Hematopoietic multipotent progenitor cell treated with erythropoietin and hydrocortisone succinate and interleukin-3 and kit ligand, for 15 days (in vitro differentiated cells): Measurements from ENCODE around the gene NEMP2.

ENCODE experiments used
- DNase-seq: peaks from one replicate; pipeline ENCODE4 v3.0.0-alpha.2; 2015; ENCODE audit warnings: low spot score

The NEMP2 gene

GRCh38 chr2:190457256-190457655 lies 77.3 kb downstream of the NEMP2 start:
- no peak for DNase-seq

- DNase-seq, result no peak
Observed at GRCh38 chr2:190456833-190457232, 77.7 kb downstream of the NEMP2 start.

DNA sequence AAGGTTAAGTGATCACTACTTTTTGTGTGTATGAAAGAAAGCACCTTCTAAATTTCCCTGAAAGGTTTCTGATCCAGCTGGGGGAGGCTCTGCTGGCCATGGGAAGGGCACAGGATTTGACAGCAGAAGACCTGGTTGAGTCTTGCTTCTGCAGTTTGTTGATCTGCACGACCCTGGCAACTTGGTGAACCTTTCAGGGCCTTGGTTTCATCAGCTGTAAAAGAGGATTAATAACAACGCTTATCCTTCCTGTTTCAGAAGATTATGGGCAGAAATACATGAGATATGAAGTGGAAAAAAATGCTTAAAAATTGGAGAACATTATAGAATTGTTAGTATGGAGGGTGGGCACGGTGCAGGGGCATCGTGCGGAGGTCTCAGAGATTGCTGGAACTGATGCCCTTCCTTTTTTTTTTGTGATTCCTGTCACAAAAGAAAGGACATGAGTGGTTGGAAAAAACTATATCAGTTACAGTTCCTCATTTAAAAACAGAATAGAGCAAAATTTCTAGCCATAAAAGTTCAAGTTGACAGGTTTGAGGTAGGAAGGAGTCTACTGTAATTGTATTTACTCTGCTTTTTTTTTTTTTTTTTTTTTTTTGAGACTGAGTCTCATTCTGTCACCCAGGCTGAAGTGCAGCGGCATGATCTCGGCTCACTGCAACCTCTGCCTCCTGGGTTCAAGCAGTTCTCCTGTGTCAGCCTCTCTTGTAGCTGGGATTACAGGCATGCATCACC lies 79.0 kb downstream of the NEMP2 start:
- no peak for DNase-seq

- DNase-seq, result no peak
Observed at GRCh38 chr2:190454795-190455194, 79.7 kb downstream of the NEMP2 start.
